Esophagus squamous epithelium (tissue), 5 donors: ENCODE results near the gene ZFYVE28. TPM values are rescaled to one million over a fixed set of nuclear protein-coding genes. Genes with fewer than 3 reads are reported as not detected.

Experiments
- DNase-seq: peaks from one replicate; lab custom pipeline; 2025; lab: John Stamatoyannopoulos, UW
- H3K27ac ChIP-seq, 4 donors: fragments of 200-600 bp; sonication (generic); one replicate each; pipeline ENCODE4 v1.5.1; 2016 to 2019; ENCODE audit warnings: mild to moderate bottlenecking in 1 of 4
- H3K27me3 ChIP-seq, 4 donors: fragments of 200-600 bp; sonication (generic); 1 replicate in 3 of 4; 2 replicates in 1 of 4; pipeline versions ENCODE4 v1.5.1 to v1.6.0; 2017 to 2021; ENCODE audit warnings: antibody characterized with exemption in 1 of 4
- H3K36me3 ChIP-seq, 3 donors: fragments of 200-600 bp; sonication (generic); one replicate each; pipeline ENCODE4 v1.5.1; 2016 to 2019
- H3K4me1 ChIP-seq, 3 donors: fragments of 200-600 bp; sonication (generic); one replicate each; pipeline ENCODE4 v1.5.1; 2017 to 2019
- H3K4me3 ChIP-seq, 4 donors: fragments of 200-600 bp; sonication (generic); 1 replicate in 3 of 4; 2 replicates in 1 of 4; pipeline ENCODE4 v1.5.1; 2016 to 2019; ENCODE audit warnings: mild to moderate bottlenecking in 2 of 4, moderate library complexity in 1 of 4
- H3K9me3 ChIP-seq, 3 donors: fragments of 200-600 bp; sonication (generic); one replicate each; pipeline ENCODE4 v1.5.1; 2016 to 2019
- POLR2A ChIP-seq, 4 donors: fragments of 450-650 bp; IDR thresholded peaks; one replicate each; pipeline ENCODE4 v1.6.1; 2017; ENCODE audit warnings: antibody characterized with exemption in 4 of 4, mild to moderate bottlenecking in 4 of 4, moderate library complexity in 3 of 4
- WGBS, 2 donors: methylation state at CpG; one replicate each; pipeline ENCODE4 v1.1.5; 2018; 5-methylcytosine and 5-hydroxymethylcytosine counted together
- intact Hi-C: fragments of 100-400 bp; cut with DNase I; formaldehyde crosslinking; loops from one replicate; pipeline ENCODE4 v1.15.0; 2022
- total RNA-seq, 4 donors: library from RNA; depleted of rRNA; stranded (reverse); fragments of >200 nt; gene quantifications; one replicate each; pipeline ENCODE4 v1.1.0, GENCODE V29; 2016
- TF ChIP-seq, protein P1 (sequence below), 6 experiments: fragments of 450-650 bp in 4 of 6; fragments of 200-600 bp in 2 of 6; sonication (generic) in 2 of 6; IDR thresholded peaks; one replicate each; pipeline ENCODE4 v1.5.1; 2016 to 2019; ENCODE audit warnings: antibody characterized with exemption in 6 of 6, mild to moderate bottlenecking in 4 of 6, moderate library complexity in 4 of 6
- donor health status: DM: yes; HTN: yes; CAD: no.

The ZFYVE28 gene
- total RNA-seq, 4 donors from 2014 or later: 5.1 to 8.5 (median 8.2) TPM

DNA sequence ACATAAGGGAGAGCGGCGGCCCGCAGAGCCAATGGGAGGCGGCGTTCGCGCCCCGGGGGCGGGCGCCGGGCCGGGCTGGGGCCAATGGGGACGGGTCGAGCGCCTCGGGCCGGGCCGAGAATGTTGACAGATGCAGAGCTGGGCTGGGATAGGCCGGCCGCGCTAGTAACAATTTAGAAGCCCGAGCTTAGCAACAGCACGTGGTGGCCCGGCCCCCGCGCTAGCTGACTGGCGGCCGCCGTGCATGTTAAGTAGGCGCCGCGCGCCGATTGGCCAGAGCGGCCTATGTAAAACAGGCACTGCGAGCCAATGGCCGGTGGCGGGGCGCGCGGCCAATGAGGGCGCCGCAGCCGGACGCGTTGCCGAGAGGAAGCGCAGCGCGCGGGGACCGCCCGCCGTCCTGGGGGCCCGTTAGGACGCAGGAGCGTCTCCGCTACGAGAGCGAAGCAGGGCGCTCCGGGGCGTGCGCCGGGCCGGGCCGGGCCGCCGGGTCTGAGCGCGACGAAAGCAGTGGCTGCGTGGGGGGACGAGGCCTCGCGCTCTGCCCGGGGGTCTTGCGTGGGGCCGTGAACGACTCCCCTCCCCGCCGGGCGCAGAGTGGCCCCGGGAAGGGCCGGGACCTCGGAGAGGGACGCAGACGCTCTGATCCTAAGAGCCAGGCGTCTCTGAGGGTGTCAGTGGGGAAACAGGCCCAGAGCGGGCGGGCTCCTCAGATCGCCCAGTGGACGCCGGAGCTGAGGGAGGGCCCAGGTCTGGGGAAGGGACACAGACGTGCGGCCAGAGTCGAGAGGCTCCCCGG is 156.1 kb downstream of the ZFYVE28 start:
- intact Hi-C loops: no loop called here
- whole genome bisulfite sequencing, 2 donors: 0 to 1% methylated on average over 4 to 21 of the region's 98 CpGs
- Histone ChIP-seq H3K36me3 (peaks cover 0 to 28% (median 0%) of the 10 kb centered on the region in 3 donors), H3K4me1 (peaks cover 36 to 81% (median 47%) of the 10 kb centered on the region in 3 donors), H3K27ac (peak overlapping the region; percentile 87 to 98 (median 94)), H3K9me3 (no peaks in the 10 kb centered on the region), H3K27me3 (no peaks in the 10 kb centered on the region), H3K4me3 (peak overlapping the region; percentile 87 to 98 (median 93))
- peak; percentile 99 for DNase-seq
- TF ChIP-seq, protein P1, sequence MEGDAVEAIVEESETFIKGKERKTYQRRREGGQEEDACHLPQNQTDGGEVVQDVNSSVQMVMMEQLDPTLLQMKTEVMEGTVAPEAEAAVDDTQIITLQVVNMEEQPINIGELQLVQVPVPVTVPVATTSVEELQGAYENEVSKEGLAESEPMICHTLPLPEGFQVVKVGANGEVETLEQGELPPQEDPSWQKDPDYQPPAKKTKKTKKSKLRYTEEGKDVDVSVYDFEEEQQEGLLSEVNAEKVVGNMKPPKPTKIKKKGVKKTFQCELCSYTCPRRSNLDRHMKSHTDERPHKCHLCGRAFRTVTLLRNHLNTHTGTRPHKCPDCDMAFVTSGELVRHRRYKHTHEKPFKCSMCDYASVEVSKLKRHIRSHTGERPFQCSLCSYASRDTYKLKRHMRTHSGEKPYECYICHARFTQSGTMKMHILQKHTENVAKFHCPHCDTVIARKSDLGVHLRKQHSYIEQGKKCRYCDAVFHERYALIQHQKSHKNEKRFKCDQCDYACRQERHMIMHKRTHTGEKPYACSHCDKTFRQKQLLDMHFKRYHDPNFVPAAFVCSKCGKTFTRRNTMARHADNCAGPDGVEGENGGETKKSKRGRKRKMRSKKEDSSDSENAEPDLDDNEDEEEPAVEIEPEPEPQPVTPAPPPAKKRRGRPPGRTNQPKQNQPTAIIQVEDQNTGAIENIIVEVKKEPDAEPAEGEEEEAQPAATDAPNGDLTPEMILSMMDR (IDR thresholded peaks at IDR 0.05): peak in 1 of 6 experiments; percentile 7
- peak in 3 of 4 donors; percentile 66 to 97 (median 95) for TF ChIP-seq POLR2A (IDR thresholded peaks at IDR 0.05)

DNA sequence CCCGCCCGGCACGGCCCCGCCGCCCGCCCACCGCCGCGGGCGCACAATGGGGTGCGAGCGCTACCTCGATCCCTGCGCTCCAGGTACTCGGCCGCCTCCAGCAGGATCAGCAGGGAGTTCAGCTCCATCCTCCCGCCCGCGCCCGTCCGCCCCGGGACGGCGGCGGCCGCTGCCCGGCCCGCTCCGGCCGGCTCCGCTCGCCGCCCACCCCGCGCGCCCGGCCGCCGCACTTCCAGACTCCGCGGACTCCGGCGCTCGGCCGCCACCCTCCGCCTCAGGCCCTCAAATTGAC is 156.6 kb downstream of the ZFYVE28 start, which contains the start of gene MXD4:
MXD4 (minus strand) TSS at position 257 of the 292 bp plus-strand sequence; CDS start at position 128, 129 bp downstream.
- Histone ChIP-seq H3K4me3 (peak within 1 kb of the TSS; percentile 87 to 98 (median 93)), H3K27me3 (no peaks in the 10 kb centered on the region), H3K9me3 (no peaks in the 10 kb centered on the region), H3K27ac (peak within 1 kb of the TSS; percentile 90 to 98 (median 94)), H3K4me1 (peaks cover 42 to 82% (median 52%) of the 10 kb centered on the region in 3 donors), H3K36me3 (peaks cover 0 to 34% (median 0%) of the 10 kb centered on the region in 3 donors)
- no peak for DNase-seq
- TF ChIP-seq POLR2A (IDR thresholded peaks at IDR 0.05): peak in 1 of 4 donors; percentile 13
- TF ChIP-seq, protein P1 (IDR thresholded peaks at IDR 0.05): no peak
- intact Hi-C loops: no loop called here
- WGBS, 2 donors: no CpG with 5 or more reads among the region's 46 CpGs

DNA sequence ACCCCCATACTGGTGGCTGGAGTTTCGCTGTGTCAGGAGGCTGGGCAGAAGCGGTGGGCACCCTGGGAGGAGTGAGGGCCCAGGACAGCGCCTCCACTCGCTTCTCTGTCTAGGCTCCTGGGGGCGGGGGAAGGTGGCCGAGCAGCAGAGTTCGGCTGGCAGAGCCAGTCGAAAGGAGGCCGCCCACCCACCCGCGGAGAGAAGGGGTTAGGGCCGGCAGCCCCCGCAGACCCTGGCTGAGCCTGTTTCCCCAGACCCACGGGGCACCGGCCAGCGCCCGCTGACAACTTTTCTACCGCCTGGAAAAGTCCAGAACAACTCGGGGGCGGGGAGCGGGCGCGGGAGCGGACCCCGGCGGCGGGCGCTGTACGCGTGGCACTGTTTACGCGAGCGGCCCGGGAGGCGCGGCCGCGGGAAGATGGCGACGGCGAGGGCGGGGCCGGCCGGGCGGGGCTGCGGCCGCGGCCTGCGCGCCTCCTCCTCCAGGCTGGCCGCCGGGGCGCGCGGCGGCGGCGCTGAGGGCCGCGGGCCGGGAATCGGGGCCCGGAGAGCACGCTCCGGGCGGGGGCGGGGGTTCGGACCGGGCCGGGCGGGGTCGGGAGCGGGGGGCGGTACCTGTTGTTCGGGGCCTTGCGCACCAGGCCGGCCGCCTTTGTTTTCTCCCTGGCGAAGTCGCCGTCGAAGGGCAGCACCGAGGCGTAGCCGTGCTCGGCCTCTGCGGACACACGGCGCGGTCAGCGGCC is 157.2 kb downstream of the ZFYVE28 start:
- TF ChIP-seq POLR2A (IDR thresholded peaks at IDR 0.05): peak in 1 of 4 donors; percentile 9
- TF ChIP-seq, protein P1 (IDR thresholded peaks at IDR 0.05): no peak
- no peak for DNase-seq
- Histone ChIP-seq H3K9me3 (no peaks in the 10 kb centered on the region), H3K4me1 (peaks cover 47 to 82% (median 57%) of the 10 kb centered on the region in 3 donors), H3K4me3 (peak overlapping the region; percentile 87 to 98 (median 93)), H3K36me3 (peaks cover 0 to 35% (median 0%) of the 10 kb centered on the region in 3 donors), H3K27me3 (no peaks in the 10 kb centered on the region), H3K27ac (peak overlapping the region; percentile 90 to 98 (median 94))
- intact Hi-C loops: no loop called here
- 0% methylated on average over 10 of the region's 91 CpGs; no CpG with 5 or more reads in 1 of the 2 donors for WGBS, 2 donors

DNA sequence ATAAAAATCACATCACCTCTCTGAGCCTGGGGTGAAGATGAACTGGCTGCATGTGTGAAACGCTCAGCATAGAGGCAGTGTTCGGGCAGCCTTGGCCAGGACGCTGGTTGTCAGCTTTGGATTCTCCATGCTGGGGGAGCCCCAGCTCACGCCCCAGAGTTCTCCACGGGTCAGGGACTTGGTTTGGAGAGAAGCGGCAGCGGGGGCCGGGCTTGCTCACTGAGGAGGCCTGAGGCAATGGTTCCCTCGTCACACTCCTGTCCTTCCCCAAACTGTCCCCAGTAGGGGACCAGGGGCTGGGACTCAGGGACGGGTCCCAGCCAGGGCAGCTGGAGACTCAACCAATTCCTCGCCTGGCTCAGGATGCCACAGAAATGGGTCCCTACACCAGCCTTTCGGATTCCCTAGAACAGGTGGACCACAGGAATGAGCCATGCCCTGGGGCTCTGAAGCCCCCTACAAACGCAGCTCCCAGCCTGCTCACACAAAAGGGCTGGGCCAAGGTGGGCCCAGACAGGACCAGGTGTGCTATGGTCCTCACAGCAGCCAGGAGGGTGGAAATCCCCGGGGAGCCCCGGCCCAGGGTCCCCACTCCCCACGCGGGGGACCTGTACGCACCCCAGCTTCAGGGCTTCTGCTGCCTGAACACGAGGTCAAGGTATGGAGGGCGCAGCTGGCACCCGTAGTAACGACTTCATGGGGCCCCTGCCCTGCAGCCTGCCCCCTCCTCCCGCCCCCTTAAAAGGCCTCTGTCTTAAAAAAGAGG is 157.9 kb downstream of the ZFYVE28 start:
- TF ChIP-seq, protein P1 (IDR thresholded peaks at IDR 0.05): no peak
- TF ChIP-seq POLR2A (IDR thresholded peaks at IDR 0.05): no peak
- Histone ChIP-seq H3K9me3 (no peaks in the 10 kb centered on the region), H3K4me3 (peak overlapping the region; percentile 87 to 98 (median 93)), H3K4me1 (peaks cover 54 to 82% (median 60%) of the 10 kb centered on the region in 3 donors), H3K36me3 (peaks cover 0 to 35% (median 0%) of the 10 kb centered on the region in 3 donors), H3K27me3 (no peaks in the 10 kb centered on the region), H3K27ac (peak overlapping the region; percentile 90 to 98 (median 94))
- intact Hi-C loops: no loop called here
- WGBS, 2 donors: 13 to 31% methylated on average over 5 to 9 of the region's 23 CpGs
- no peak for DNase-seq
